Breast epithelium (tissue), 4 donors: Measurements from ENCODE around the gene NT5C2. TPM values are rescaled to one million over a fixed set of nuclear protein-coding genes. Genes with fewer than 3 reads are reported as not detected.

ENCODE experiments used
- DNase-seq, 2 donors: peaks; one replicate each; pipeline ENCODE4 v3.0.0-alpha.2; 2019; ENCODE audit warnings: low spot score in 2 of 2
- H3K27ac ChIP-seq, 2 donors: fragments of 200-600 bp; sonication (generic) in 1 of 2; one replicate each; pipeline ENCODE4 v1.5.1; 2016 to 2019; ENCODE audit warnings: mild to moderate bottlenecking in 1 of 2
- H3K27me3 ChIP-seq, 2 donors: fragments of 200-600 bp; sonication (generic) in 1 of 2; one replicate each; pipeline versions ENCODE4 v1.5.1 to v1.6.0; 2017 to 2019; ENCODE audit warnings: control low read depth in 1 of 2, mild to moderate bottlenecking in 1 of 2
- H3K36me3 ChIP-seq: fragments of 200-600 bp; one replicate; pipeline ENCODE4 v1.5.1; 2019
- H3K4me1 ChIP-seq, 2 donors: fragments of 200-600 bp; sonication (generic); one replicate each; pipeline ENCODE4 v1.5.1; 2016 to 2019; ENCODE audit warnings: control low read depth in 1 of 2
- H3K4me3 ChIP-seq, 3 donors: fragments of 200-600 bp; sonication (generic); 1 replicate in 2 of 3; 2 replicates in 1 of 3; pipeline ENCODE4 v1.5.1; 2016 to 2019; ENCODE audit warnings: mild to moderate bottlenecking in 3 of 3, moderate library complexity in 2 of 3
- H3K9me3 ChIP-seq, 2 donors: fragments of 200-600 bp; sonication (generic) in 1 of 2; one replicate each; pipeline ENCODE4 v1.5.1; 2016 to 2019; ENCODE audit warnings: control low read depth in 1 of 2
- POLR2A ChIP-seq: fragments of 450-650 bp; IDR thresholded peaks from one replicate; pipeline ENCODE4 v1.6.1; 2016; ENCODE audit warnings: antibody characterized with exemption, mild to moderate bottlenecking, moderate library complexity
- POLR2AphosphoS5 ChIP-seq, 3 donors: sonication (generic); formaldehyde crosslinking; IDR thresholded peaks; one replicate each; pipeline ENCODE4 v1.6.1; 2017; ENCODE audit warnings: antibody characterized with exemption in 3 of 3
- intact Hi-C: fragments of 100-400 bp; cut with DNase I; formaldehyde crosslinking; loops from one replicate; pipeline ENCODE4 v1.15.1; 2023; ENCODE audit warnings: low total_unique reads
- total RNA-seq, 3 donors: library from RNA; depleted of rRNA; stranded (reverse); fragments of >200 nt; gene quantifications; one replicate each; pipeline ENCODE4 v1.1.0, GENCODE V29; 2016
- TF ChIP-seq, protein P1 (sequence below), 3 donors: fragments of 450-650 bp; IDR thresholded peaks; one replicate each; pipeline ENCODE4 v1.5.1; 2016 to 2017; ENCODE audit warnings: antibody characterized with exemption in 3 of 3, mild to moderate bottlenecking in 3 of 3, moderate library complexity in 3 of 3

NT5C2 gene
- total RNA-seq, 3 donors from 2014 or later: 52.8 to 122 (median 73.1) TPM

DNA sequence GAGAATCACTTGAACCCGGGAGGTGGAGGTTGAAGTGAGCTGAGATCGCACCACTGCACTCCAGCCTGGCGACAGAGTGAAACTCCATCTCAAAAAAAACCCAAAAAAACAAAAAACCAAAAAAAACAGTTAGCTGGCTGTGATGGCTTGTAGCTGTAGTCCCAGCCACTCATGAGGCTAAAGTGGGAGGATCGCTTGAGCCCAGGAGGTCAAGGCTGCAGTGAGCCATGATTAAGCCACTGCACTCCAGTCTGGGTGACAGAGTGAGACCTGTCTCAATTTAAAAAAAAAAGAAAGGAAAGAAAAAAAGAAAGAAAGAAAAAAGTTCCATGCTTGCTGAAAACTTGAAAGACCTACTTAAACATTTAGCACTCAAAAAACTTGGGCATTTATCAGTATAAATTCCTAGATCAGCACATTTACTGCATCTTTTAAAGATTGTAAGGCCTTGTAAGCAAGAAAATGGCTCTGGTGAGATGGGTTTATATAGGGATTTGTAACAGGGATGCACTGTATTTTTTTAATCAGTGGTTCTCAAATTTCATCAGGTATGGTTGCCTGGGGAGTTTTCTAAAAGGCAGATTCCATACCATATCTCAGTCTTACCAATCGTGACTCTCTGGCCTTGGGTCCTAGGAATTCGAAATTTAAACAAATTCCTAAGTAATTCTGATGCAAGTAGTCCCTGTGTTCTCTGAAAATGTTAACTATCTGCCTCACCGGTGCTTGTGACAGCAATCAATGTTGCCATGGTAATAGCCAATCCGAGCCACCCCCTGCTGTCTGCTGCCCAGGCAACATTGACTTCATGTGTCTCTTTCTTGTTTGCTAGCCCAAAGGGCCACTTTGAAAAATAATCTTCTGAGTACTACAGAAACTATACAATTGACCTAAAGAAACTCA is 11.5 kb upstream of the NT5C2 start:
- H3K4me3 ChIP-seq: no peak overlapping the region
- no peaks in the 10 kb centered on the region for H3K27me3 ChIP-seq
- DNase-seq: no peak
- no peaks in the 10 kb centered on the region for H3K36me3 ChIP-seq
- H3K27ac ChIP-seq: no peak overlapping the region
- H3K4me1 ChIP-seq: no peaks in the 10 kb centered on the region
- TF ChIP-seq POLR2AphosphoS5 (IDR thresholded peaks at IDR 0.05) (no peak), POLR2A (no peak)
- TF ChIP-seq, protein P1, sequence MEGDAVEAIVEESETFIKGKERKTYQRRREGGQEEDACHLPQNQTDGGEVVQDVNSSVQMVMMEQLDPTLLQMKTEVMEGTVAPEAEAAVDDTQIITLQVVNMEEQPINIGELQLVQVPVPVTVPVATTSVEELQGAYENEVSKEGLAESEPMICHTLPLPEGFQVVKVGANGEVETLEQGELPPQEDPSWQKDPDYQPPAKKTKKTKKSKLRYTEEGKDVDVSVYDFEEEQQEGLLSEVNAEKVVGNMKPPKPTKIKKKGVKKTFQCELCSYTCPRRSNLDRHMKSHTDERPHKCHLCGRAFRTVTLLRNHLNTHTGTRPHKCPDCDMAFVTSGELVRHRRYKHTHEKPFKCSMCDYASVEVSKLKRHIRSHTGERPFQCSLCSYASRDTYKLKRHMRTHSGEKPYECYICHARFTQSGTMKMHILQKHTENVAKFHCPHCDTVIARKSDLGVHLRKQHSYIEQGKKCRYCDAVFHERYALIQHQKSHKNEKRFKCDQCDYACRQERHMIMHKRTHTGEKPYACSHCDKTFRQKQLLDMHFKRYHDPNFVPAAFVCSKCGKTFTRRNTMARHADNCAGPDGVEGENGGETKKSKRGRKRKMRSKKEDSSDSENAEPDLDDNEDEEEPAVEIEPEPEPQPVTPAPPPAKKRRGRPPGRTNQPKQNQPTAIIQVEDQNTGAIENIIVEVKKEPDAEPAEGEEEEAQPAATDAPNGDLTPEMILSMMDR (IDR thresholded peaks at IDR 0.05): no peak
- intact Hi-C loops: no loop called here
- no peaks in the 10 kb centered on the region for H3K9me3 ChIP-seq

- Histone ChIP-seq H3K4me1 (no peaks in the 10 kb centered on the region), H3K27me3 (no peaks in the 10 kb centered on the region), H3K36me3 (no peaks in the 10 kb centered on the region), H3K9me3 (no peaks in the 10 kb centered on the region), H3K27ac (no peak overlapping the region), H3K4me3 (no peak overlapping the region)
- TF ChIP-seq POLR2AphosphoS5 (IDR thresholded peaks at IDR 0.05) (no peak), POLR2A (no peak)
- TF ChIP-seq, protein P1 (IDR thresholded peaks at IDR 0.05): no peak
- intact Hi-C loops: no loop called here
- no peak for DNase-seq
Observed at GRCh38 chr10:103203466-103203865, 10.4 kb upstream of the NT5C2 start.

DNA sequence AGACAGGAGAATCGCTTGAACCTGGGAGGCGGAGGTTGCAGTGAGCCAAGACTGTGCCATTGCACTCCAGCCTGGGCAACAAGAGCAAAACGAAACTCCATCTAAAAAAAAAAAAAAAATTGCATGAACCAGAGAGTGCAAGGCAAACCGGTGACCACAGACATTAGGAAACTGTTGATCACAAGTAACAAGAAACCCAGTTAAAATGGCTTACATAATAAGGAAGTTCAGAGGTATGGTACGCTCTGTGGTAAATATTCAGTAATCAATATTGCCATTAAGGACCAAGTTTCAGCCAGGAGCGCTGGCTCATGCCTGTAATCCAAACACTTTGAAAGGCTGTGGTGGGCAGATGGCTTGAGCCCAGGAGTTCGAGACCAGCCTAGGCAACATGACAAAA is 9.2 kb upstream of the NT5C2 start:
- no peak overlapping the region for H3K4me3 ChIP-seq
- no peaks in the 10 kb centered on the region for H3K9me3 ChIP-seq
- no peak overlapping the region for H3K27ac ChIP-seq
- intact Hi-C loops: no loop called here
- DNase-seq: no peak
- H3K27me3 ChIP-seq: no peaks in the 10 kb centered on the region
- no peaks in the 10 kb centered on the region for H3K36me3 ChIP-seq
- no peaks in the 10 kb centered on the region for H3K4me1 ChIP-seq
- TF ChIP-seq, protein P1 (IDR thresholded peaks at IDR 0.05): no peak
- TF ChIP-seq POLR2AphosphoS5 (IDR thresholded peaks at IDR 0.05) (no peak), POLR2A (no peak)

GRCh38 chr10:103199488-103199887 is 6.4 kb upstream of the NT5C2 start:
- no peaks in the 10 kb centered on the region for H3K4me1 ChIP-seq
- no peak overlapping the region for H3K4me3 ChIP-seq
- TF ChIP-seq POLR2AphosphoS5 (IDR thresholded peaks at IDR 0.05): no peak
- no peaks in the 10 kb centered on the region for H3K36me3 ChIP-seq
- H3K9me3 ChIP-seq: no peaks in the 10 kb centered on the region
- H3K27me3 ChIP-seq: no peaks in the 10 kb centered on the region
- no peak overlapping the region for H3K27ac ChIP-seq
- intact Hi-C loops: no loop called here
- DNase-seq: no peak

DNA sequence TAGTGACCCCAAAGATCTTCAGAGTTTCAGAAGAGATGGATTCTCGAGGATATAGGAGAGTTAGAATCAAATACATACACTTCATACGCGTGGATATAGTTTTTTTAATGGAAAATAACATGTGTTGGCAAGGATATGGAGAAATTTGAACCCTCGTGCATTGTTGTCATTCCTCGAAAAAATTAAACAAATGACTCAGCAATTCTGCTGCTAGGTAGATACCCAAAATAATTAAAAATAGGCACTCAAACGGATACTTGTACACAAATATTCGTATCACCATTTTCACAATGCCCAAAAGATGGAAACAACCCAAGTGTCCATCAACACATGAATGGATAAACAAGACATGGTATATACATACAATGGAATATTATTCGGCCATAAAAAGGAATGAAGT is 5.6 kb upstream of the NT5C2 start:
- intact Hi-C loops: no loop called here
- no peaks in the 10 kb centered on the region for H3K9me3 ChIP-seq
- H3K36me3 ChIP-seq: no peaks in the 10 kb centered on the region
- no peak for DNase-seq
- no peak overlapping the region for H3K27ac ChIP-seq
- TF ChIP-seq, protein P1 (IDR thresholded peaks at IDR 0.05): no peak
- TF ChIP-seq POLR2AphosphoS5 (IDR thresholded peaks at IDR 0.05): no peak
- TF ChIP-seq POLR2A: no peak
- no peaks in the 10 kb centered on the region for H3K27me3 ChIP-seq
- H3K4me1 ChIP-seq: no peaks in the 10 kb centered on the region
- H3K4me3 ChIP-seq: no peak overlapping the region
